Raji (cell line): ENCODE results near the gene RELB.

Experiments used
- POLR2A ChIP-seq: IDR thresholded peaks from 2 replicates; pipeline ENCODE4 v1.6.1; 2011; ENCODE audit warnings: low read depth, low read length, control low read depth; ENCODE audit not compliant: insufficient read depth

RELB gene

DNA sequence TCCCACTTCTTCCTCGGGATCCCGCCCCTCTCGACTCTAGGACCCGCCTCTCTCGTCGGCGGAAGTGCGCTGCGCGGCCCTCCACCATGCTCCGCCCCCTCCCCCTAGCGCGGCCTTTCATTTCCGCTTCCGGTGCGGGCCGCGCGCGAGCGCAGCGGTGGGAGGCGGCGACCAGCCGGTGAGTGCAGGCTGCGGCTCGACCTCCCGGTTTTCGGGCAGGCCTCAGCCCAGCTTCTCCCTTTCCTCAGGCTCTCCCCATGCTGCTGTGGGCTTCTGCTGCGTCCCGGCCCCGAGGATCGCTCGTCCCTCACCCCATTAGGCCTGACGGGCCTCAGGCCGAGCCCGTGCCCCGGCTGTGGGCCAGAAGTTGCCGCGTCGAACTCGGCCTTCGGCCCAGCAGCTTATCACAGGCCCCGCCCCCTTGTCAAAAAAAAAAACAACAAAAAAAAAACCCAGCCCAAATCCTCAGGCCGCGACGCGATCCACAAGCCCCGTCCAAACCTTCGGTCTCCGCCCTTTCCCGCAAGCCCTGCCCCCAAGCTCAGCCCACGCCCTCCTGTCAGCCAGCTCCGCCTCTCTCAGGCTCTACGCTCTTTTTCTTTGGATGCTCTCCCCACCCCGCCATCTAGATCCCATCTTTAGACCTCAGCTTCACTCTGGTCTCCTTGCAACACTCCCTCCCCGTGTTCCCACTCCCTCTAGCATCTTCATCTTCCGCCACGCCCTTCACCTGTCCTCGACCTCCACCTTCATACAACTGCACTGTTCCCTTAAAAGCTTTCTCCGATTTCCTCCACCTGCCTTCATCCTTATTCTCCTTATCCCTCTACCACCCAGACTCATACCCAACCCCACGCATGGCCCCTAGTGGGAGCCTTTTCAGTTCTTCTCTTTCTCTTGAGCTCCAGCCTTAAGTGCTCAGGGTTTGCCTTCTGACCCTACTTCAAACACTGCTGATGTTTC lies 37.9 kb downstream of the RELB start, which contains the start of gene CLASRP:
TSS of gene CLASRP (plus strand) at position 115 of the 963 bp plus-strand sequence. CDS start 1,168 bp downstream, outside the sequence.
- peak; percentile 93 for TF ChIP-seq POLR2A

DNA sequence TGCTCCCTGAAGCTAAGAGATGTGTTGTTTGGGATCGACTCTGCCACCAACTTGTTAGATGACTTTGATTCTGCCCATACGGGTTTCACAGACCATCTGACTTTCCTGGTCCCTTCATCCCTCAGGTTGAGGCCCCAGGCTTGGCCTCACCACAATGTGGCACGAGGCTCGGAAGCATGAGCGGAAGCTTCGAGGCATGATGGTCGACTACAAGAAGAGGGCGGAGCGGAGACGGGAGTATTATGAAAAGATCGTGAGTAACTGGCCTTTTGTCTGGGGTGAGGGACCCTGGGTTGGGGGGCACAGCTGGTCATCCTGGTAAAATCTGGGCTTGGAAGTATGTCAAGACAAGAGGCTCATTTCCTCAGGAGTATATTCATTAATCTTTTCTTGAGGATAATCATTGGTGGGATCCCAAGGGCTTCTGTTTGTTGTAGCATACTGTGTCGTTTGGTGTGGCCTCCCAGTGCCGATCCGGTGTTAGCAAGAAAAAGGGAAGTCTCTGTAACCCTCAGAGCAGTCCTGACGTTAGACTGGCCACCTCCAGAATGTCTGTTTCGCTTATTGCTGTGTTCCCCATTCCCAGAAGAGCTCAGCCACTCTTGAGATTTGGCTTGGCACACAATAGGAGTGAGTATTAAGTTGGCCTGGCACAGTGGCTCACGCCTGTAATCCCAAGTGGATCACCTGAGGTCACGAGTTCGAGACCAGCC lies 39.0 kb downstream of the RELB start:
- no peak for TF ChIP-seq POLR2A

DNA sequence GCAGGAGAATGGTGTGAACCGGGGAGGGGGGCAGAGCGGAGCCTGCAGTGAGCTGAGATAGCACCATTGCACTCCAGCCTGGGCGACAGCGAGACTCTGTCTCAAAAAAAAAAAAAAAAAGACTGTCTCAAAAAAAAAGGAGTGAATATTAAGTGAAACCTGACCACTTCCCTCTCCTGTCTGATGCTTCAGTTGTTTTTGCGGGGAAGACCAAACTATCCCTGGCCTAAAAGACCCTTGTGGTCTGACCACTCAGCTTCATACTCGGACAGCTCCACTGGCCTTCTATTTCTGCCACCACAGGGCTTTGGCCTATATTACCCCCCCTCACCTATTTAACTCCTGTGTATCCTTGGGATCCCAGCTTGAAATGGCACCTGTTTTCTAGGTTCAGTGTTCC lies 39.9 kb downstream of the RELB start:
- TF ChIP-seq POLR2A, result no peak

DNA sequence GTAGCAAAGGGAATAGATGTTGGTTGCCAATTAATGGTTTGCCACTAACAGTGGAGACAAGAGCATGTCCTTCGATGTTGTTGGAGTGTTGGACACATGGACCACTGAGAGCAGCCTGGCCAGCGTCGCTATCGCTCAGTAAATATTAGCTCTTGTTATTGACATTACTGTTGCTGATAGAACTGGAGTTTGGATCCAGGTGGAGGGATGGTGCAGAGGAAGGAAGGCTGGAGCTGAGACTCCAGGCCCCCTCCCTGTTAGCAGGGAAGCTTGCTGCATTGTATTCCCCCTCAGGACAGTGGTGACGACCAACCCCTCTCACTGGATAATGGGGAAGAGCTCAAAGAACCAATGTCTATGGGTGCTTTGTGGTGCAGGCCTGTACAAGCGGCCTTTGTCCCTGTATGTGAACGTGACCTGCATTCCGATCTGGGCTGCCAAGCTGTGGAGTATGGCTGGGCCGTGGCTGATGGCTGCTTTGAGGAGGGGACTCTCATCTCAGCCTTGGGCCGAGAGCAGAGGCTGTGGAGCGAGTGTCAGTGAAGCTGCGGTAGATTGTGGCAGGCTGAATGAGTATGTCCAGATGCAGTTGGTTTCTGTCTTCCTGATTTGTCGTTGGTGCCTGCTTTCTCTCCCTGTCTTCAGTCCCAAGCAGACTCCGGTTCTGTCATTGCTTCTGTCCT lies 44.5 kb downstream of the RELB start:
- TF ChIP-seq POLR2A, result no peak

DNA sequence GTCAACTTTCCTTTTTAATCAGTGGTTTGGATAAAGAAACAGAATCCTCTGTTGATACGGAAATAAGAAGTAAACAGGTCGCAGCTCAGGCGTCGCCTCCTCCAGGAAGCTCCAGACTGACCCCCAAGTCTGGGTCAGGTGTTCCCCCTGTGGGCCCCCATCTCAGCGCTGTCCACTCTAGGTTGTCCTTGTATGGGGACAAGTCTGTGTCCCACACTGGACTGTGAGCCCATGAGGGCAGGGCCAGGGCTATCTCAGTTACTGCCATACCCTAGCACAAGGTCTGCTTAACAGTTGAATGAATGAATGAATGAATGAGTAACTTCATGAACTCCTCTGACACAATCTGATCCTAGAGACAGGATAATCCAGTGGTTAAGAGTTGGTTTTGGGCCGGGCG lies 45.1 kb downstream of the RELB start:
- no peak for TF ChIP-seq POLR2A

DNA sequence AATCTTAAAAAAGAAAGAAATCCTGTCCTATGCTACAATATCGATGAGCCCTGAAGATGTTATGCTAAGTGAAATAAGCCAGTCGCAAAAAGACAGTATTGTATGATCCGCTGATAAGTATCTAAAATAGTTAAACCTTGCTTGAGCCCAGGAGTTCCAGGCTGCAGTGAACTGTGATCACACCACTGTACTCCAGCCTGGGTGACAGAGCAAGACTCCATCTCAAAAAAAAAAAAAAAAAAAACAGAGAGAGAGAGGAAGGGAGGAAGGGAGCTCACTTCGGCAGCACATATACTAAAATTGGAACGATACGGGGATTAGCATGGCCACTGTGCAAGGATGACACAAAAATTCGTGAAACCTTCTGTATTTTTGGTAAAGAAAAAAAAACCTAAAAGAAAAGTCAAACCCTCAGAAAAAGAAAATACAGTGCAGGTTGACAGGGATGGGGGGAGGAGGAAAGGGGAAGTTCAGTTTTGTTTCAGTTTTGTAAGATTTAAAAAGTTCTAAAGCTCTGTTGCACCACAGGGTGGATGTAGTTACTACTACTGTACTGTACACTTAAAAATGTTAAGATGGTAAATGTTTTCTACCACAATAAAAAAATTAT lies 46.0 kb downstream of the RELB start:
- TF ChIP-seq POLR2A, result no peak

DNA sequence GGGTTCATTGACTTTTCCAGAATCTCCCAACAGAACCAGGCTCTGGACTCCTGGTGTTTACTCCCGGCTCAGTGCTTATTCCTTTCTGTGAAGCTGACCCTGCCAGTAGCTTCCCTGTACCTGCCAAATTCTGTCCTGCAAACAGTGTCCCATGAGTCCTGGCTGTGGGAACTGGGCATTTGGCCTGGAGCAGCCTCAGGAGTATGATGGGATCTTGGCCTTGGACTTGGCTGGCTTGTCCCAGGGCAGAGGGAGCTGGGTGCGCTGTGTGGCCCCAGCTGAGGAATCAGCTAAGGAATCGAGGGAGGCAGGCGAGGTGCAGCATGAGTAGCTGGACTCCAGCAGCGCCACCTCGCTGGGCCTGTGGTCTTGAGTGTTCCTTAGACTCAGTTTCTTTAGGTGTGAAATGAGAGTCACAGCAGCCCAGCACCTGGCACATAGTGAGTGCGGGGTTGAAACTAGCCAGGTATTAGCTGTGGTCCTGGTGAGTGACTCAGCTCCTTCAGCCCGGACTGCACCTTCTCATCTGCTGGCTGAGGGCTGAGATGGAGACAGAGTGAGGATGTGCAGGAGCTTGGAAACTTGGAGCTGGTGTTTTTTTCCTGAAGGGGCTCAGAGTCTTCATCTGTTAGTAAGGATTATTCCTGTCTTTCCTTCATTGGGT lies 47.9 kb downstream of the RELB start:
- no peak for TF ChIP-seq POLR2A

DNA sequence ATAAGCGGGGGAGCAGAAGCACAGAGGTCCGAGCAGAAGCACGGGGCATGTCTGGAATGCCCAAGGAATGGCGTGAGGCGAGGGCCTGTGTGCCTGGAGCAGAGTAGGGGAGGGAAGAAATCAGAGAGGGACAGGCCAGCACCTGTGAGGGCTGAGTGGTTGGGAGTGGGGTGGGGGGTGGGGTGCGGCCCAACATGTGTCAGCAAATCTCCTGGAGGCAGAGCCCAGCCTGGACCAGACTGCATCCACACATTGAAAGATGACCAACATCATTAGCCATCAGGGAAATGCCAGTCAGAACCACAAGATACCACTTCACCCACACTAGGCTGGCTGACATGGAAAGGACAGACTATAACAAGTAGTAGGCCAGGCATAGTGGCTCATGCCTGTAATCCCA lies 48.8 kb downstream of the RELB start:
- TF ChIP-seq POLR2A, result no peak

DNA sequence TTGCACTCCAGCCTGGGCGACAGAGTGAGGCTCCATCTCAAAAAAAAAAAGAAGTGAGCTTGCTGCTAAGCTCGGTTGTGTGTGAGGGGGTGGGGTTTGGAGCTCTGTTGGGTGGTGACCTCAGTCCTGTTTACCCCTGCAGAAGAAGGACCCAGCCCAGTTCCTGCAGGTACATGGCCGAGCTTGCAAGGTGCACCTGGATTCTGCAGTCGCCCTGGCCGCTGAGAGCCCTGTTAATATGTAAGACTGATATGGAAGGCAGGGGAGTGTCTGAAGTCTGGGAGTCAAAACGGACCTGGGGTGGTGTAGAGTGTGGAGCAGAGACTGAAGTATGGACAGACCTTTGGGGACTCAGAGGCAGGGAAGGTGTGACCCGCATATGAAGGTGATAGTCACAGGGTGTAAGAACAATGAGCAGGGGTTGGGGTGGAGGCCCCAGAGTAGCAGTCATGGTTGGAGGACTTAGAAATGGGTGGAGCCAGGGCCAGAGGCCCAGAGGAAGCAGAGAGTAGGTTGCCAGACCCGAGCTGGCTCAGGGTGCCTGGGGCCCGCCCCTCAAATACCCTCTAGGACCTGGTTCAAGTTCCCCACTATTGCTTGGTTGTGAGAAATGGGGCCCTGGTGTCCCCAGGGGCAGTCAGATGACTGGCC lies 50.8 kb downstream of the RELB start:
- TF ChIP-seq POLR2A, result no peak

DNA sequence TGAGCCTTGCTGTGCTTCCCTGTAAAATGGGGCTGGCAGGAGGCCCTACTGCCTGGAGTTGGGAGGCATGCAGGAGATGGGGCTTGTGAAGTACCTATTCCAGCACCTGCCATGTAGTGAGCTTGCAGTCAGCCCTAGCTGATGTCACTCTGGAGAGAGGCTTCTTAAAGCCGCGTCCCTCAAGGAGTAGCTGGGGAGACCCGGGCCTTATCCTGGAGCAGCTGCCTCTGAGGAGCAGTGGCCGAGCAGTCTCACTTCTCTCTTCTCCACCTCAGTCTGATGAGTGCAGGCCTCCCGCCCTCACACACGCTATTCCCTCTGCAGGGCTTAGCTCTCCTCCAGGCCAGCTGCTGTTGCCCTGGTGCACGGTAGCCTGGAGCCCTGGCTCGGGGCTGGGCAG lies 55.6 kb downstream of the RELB start:
- no peak for TF ChIP-seq POLR2A

DNA sequence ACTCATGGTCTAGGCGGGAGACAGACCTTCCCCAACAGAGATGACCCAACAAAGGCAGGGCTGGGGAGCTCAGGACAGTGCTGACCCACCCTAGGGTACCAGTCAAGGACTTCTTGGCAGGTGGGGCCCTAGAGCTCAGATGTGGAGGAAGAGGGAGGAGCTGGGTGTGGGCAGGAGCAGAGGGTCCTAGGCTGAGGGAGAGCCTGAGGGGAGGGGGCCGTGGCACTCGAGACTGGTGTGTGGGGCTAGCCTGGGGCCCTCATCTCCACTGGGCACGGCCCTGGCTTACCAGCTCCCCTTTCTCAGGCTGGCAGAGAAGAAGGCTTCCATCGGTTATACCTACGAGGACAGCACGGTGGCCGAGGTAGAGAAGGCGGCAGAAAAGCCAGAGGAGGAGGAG lies 56.2 kb downstream of the RELB start:
- no peak for TF ChIP-seq POLR2A

DNA sequence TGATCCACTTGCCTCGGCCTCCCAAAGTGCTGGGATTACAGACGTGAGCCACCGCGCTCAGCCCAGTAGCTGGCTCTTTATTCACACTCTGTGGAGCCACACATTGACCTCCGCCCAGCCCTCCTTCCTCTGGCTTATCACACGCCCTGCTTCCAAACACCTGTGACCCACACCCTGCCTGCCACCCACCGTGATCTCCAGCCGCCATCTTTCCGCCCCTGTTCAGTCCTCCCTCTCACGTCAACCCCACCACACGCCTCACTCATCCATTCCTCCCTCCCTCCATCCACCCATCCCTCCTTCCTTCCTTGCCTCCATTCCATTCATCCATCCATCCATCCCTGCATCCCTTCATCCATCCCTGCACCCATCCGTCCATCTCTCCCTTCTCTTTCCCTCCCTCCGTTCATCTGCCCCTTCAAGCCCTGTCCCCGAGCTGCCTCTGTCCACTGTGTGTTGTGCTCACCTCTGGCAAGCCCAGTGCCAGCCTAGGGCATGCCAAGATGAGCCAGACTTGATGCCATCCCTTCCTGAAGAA lies 57.4 kb downstream of the RELB start:
- TF ChIP-seq POLR2A, result no peak

DNA sequence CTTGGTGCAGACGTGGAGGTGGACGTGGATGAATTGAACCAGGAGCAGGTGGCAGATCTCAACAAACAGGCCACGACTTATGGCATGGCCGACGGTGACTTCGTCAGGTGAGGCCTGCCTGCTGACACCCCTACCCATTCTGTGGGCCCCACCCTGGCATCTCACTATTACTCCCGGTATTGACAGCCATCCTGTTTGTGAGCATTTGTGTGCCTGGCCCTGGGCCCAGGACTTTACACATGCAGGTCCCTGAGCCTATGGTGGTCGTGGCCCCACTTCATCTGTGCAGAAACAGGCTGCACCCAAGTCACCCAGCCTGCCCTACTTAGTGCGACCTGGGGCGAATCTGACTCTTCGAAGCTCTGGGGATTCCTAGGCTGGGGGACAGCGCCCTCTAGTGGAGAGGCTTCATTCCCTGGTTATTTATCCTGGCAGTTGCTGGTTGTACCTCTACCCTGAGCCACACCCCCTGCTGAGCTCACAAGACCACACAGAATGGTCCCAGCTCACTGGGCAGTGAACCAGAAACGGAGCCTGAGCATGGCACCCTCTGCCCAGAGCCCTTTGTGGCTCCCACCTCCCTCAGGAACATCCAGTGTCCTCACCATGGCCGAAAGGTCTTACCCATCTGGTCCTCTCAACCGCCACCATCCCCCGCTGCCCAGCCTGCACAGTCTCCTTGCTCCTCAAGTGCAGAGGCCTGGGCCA lies 58.1 kb downstream of the RELB start:
- TF ChIP-seq POLR2A, result no peak
